Hematopoietic multipotent progenitor cell treated with erythropoietin and hydrocortisone succinate and interleukin-3 and kit ligand, for 6 days (in vitro differentiated cells): ENCODE data around the gene COPZ1.
"Not testable (repeated sequence)": the region's sequence is repeated elsewhere in the genome, so short reads cannot be mapped to it uniquely, and the experiment has no call there.

ENCODE experiments used
- DNase-seq: peaks from one replicate; pipeline ENCODE4 v3.0.0-alpha.2; 2015

Gene COPZ1

GRCh38 chr12:54324617-54325441 lies at the start of gene COPZ1:
Gene COPZ1 (plus strand): TSS chr12:54325131. CDS start chr12:54325164, 33 bp downstream.
- DNase-seq: peak; percentile 100

- DNase-seq: no peak
These were observed 48.6 kb upstream of the COPZ1 start for GRCh38 chr12:54276368-54276767.

GRCh38 chr12:54277823-54278276 lies 47.1 kb upstream of the COPZ1 start:
- DNase-seq: peak; percentile 43

- no peak for DNase-seq
These were observed 45.7 kb upstream of the COPZ1 start for GRCh38 chr12:54279227-54279631.

GRCh38 chr12:54279632-54280467 lies 45.1 kb upstream of the COPZ1 start, which contains the start of gene CBX5:
Gene CBX5 (minus strand): TSS chr12:54280122. CDS start chr12:54257650, 22,472 bp downstream.
- DNase-seq: peak; percentile 100

GRCh38 chr12:54280468-54281260 lies 44.3 kb upstream of the COPZ1 start, which contains the start of gene HNRNPA1:
Gene HNRNPA1 (plus strand): TSS chr12:54280726. CDS start chr12:54280808, 82 bp downstream.
- peak; percentile 100 for DNase-seq

GRCh38 chr12:54281261-54281638 lies 43.7 kb upstream of the COPZ1 start:
- not testable (repeated sequence) for DNase-seq

- DNase-seq: not testable (repeated sequence)
These were observed 43.2 kb upstream of the COPZ1 start for GRCh38 chr12:54281694-54282093.

- DNase-seq: peak; percentile 54
These were observed 41.9 kb upstream of the COPZ1 start for GRCh38 chr12:54282949-54283593.

GRCh38 chr12:54284070-54284780 lies 40.7 kb upstream of the COPZ1 start:
- DNase-seq: not testable (repeated sequence)

- peak; percentile 58 for DNase-seq
These were observed 39.5 kb upstream of the COPZ1 start for GRCh38 chr12:54285150-54286041.

GRCh38 chr12:54286042-54287030 lies 38.6 kb upstream of the COPZ1 start:
- peak; percentile 87 for DNase-seq

- peak; percentile 61 for DNase-seq
These were observed 37.4 kb upstream of the COPZ1 start for GRCh38 chr12:54287261-54288157.

GRCh38 chr12:54292083-54292930 lies 32.6 kb upstream of the COPZ1 start:
- no peak for DNase-seq

GRCh38 chr12:54292931-54293241 lies 32.0 kb upstream of the COPZ1 start:
- no peak for DNase-seq

GRCh38 chr12:54294152-54294952 lies 30.6 kb upstream of the COPZ1 start:
- peak; percentile 89 for DNase-seq
